Astrocyte (in vitro differentiated cells and primary cell): ENCODE results near the gene ULK4.

Experiments used
- EZH2 ChIP-seq: IDR thresholded peaks from 2 replicates; pipeline ENCODE4 v1.6.1; 2012; ENCODE audit warnings: mild to moderate bottlenecking, low read length, inconsistent platforms; ENCODE audit not compliant: insufficient read depth
- TF ChIP-seq, protein P1 (sequence below): IDR thresholded peaks from 2 replicates; pipeline ENCODE4 v1.5.1; 2011; ENCODE audit warnings: low read depth, mild to moderate bottlenecking, inconsistent platforms, low read length, moderate library complexity; ENCODE audit not compliant: insufficient read depth

DNA sequence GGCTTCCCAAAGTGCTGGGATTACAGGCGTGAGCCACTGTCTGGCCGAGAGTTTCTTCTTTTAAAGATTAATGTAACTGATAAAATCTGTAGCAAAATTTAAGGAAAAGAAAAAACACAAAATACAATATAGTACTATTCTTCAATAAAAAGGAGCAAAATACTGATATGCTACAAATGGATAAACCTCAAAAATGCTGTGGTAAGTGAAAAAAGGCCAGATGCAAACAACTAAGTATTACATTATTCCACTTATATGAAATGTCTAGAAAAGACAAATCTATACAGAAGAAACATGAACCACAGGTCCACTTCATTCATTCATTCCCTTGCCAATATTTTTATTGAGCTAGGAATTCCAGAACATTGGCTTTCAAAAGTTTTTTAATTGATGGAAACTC is 463.1 kb downstream of the ULK4 start:
- TF ChIP-seq, protein P1, sequence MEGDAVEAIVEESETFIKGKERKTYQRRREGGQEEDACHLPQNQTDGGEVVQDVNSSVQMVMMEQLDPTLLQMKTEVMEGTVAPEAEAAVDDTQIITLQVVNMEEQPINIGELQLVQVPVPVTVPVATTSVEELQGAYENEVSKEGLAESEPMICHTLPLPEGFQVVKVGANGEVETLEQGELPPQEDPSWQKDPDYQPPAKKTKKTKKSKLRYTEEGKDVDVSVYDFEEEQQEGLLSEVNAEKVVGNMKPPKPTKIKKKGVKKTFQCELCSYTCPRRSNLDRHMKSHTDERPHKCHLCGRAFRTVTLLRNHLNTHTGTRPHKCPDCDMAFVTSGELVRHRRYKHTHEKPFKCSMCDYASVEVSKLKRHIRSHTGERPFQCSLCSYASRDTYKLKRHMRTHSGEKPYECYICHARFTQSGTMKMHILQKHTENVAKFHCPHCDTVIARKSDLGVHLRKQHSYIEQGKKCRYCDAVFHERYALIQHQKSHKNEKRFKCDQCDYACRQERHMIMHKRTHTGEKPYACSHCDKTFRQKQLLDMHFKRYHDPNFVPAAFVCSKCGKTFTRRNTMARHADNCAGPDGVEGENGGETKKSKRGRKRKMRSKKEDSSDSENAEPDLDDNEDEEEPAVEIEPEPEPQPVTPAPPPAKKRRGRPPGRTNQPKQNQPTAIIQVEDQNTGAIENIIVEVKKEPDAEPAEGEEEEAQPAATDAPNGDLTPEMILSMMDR, result no peak
- TF ChIP-seq EZH2, result no peak
